Measurements from ENCODE around the gene TMEM108. TPM values are rescaled to one million over a fixed set of nuclear protein-coding genes. Genes with fewer than 3 reads are reported as not detected.

Gene TMEM108
- total RNA-seq, 1 donor: not detected

- TF ChIP-seq CTCF (IDR thresholded peaks at IDR 0.05; ENCODE audit: insufficient read depth, low read length): no peak
- H3K4me3 ChIP-seq (ENCODE audit: low read depth, low read length): no peak overlapping the region
- no peak for DNase-seq (ENCODE audit: low read depth)
These were observed 402.5 kb downstream of the TMEM108 start for GRCh38 chr3:133440652-133441051.

GRCh38 chr3:133441867-133442270 is 403.7 kb downstream of the TMEM108 start:
- H3K4me3 ChIP-seq (ENCODE audit: low read depth, low read length): no peak overlapping the region
- DNase-seq (ENCODE audit: low read depth): no peak
- TF ChIP-seq CTCF (IDR thresholded peaks at IDR 0.05; ENCODE audit: insufficient read depth, low read length): no peak

- DNase-seq (ENCODE audit: low read depth): no peak
- no peak for TF ChIP-seq CTCF (IDR thresholded peaks at IDR 0.05; ENCODE audit: insufficient read depth, low read length)
- no peak overlapping the region for H3K4me3 ChIP-seq (ENCODE audit: low read depth, low read length)
These were observed 404.3 kb downstream of the TMEM108 start for GRCh38 chr3:133442518-133442917.

GRCh38 chr3:133443649-133444422 is 405.6 kb downstream of the TMEM108 start:
- TF ChIP-seq CTCF (IDR thresholded peaks at IDR 0.05; ENCODE audit: insufficient read depth, low read length): no peak
- DNase-seq (ENCODE audit: low read depth): peak; percentile 51
- H3K4me3 ChIP-seq (ENCODE audit: low read depth, low read length): no peak overlapping the region

- H3K4me3 ChIP-seq (ENCODE audit: low read depth, low read length): no peak overlapping the region
- no peak for TF ChIP-seq CTCF (IDR thresholded peaks at IDR 0.05; ENCODE audit: insufficient read depth, low read length)
- DNase-seq (ENCODE audit: low read depth): no peak
These were observed 406.2 kb downstream of the TMEM108 start for GRCh38 chr3:133444423-133444774.

GRCh38 chr3:133445108-133445507 is 406.9 kb downstream of the TMEM108 start:
- DNase-seq (ENCODE audit: low read depth): no peak
- H3K4me3 ChIP-seq (ENCODE audit: low read depth, low read length): no peak overlapping the region
- no peak for TF ChIP-seq CTCF (IDR thresholded peaks at IDR 0.05; ENCODE audit: insufficient read depth, low read length)

Measured in fibroblast of the aortic adventitia (primary cell).